HG03064 (cell line): ENCODE data around the gene COL15A1.

Source experiments
- ATAC-seq: cut with Tn5 transposase; IDR thresholded peaks from one replicate; pipeline ENCODE4 v1.9.1; 2021; ENCODE audit warnings: low read depth; ENCODE audit not compliant: unreplicated experiment

COL15A1 gene

DNA sequence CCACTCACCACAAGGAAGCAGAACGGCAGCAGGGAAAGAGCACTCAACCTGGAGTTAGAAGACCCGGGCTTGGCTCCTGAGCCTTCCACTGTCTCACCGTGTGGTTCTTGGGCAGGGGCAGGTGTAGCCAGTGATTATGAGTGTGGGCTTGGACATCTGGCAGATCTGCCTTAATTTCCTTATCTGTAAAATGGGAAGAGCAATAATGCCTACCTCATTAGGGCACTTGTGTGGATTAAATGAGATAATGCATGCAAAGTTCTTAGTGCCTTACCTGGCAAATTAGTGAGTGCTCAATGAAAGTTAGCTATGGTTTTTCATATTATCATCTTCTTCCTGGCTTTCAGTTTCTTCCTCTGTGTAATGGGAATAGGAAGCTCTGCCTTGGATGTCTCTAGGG is 28.1 kb upstream of the COL15A1 start:
- no peak for ATAC-seq

GRCh38 chr9:98916660-98917059 is 27.0 kb upstream of the COL15A1 start:
- ATAC-seq: no peak

DNA sequence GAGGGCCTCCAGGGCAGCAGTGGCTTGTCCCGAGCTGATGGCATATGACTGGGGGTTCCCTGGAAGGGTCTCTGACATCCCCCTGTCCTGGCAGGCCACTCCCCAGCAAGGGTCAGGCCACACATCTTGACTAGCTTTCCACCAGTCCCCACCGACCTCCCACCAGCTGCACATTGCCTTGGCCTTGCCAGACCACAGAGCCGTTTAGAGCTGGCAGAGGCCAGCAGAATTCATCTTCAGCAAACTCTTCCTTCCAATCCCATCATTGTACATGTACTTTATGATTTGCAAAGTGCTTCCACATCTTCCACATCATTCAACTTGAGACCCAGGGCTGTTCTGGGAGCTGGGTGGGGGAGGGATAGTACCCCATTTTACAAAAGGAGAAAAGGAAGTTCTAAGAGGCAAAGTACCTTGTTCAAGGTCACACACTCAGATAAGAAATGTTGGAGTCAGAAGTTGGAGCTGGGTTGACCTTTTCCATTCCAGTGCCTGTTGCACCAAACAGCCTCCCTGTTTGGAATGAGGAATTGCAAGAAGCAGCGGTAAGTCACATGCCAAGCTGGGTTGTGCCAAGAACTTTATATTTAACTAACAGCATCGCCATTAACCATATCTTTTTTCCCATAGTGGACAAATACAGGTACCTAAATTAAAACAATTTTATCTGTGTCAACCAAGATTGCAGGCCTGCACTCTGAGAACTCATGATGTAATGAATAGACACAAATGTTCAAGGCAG is 25.8 kb upstream of the COL15A1 start:
- no peak for ATAC-seq

- no peak for ATAC-seq
Measured at GRCh38 chr9:98921732-98922131, 22.0 kb upstream of the COL15A1 start.

DNA sequence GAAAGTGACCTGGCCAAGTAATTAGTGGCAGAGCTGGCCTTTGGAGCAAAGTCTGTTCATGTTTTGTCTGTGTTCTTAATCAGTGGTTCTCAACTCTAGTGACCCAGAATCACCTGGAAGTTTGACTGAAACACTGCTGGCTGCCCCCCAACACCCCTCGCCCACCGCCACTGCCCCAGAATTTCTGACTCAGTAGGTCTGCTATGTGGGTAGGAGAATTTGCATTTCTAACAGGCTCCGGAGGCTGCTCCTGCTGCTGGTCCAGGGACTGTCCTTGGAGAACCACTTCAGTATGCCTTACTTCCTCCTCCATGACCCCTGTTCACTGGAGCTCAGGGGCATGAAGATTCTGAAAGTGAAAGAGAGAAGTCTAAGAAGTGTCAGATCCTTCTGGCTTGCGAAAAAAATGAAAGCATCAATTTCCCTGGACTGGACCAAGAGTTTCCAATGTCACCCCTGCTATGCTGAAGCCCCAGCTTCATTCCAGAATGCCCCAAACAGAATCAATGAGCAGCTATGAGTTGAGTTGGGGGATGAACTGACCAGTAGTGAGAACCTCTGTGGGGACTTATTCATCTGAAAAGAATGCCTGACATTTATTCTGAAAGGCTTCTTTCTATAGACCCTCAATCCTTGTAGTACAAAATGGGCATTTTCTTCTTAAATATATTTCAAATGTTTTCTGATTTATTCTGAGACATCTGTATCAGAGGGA is 20.8 kb upstream of the COL15A1 start:
- no peak for ATAC-seq

GRCh38 chr9:98923451-98924123 is 20.1 kb upstream of the COL15A1 start:
- no peak for ATAC-seq

GRCh38 chr9:98924946-98925820 is 18.5 kb upstream of the COL15A1 start:
- ATAC-seq: no peak

DNA sequence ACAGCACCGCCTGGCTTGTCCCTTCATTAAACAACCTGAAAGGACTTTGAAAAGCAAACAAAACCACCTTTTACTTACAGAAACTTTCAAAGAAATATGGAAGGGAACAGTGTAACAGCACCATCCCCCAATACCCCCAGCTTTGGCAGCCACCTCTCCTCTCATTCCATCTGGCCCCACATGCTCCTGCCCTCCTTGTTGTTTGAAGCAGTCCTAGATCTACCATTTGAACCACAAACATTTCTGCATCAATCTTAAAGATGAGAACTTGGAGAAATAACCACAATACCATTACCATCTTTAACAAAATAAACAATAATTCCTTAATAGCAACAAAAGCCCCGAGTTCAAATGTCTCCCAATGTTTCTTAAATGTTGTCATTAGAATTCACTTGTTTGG is 17.8 kb upstream of the COL15A1 start:
- no peak for ATAC-seq

DNA sequence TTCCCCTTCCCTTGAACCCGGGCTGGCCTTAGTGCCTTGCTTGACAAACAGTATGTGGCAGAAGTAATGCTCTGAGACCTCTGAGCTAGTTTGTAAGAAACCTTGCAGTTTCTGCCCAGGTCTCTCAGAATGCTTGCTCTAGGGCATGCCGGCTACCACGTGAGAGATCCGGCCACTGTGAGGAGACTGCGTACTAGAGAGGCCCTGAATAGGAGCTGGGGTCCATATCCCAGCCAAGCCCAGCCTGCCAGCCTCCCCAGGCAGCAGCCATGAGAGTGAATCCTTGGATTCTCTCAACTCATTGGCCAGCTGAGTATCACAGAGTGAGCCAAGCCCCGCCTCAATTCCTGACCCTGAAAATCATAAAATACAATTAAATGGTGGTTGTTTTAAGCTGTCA is 16.0 kb upstream of the COL15A1 start:
- ATAC-seq: no peak

DNA sequence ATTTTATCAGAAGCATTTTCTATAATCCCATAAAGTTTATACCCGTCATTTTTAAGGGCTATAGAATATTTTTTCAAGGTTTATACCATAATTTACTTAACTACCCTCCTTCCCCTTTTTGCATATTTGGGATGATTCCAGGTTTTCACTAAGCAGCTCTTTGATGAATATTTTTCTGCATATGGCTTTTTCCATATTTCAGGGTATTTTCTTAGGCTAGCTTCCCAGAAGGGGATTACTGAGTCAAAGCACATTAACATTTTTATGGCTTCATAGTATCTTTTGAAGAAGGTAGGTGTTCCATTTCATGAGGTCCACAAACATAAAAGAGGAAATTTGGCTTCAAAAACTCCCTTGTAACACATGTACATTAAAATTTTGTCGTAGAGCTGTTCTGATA is 14.6 kb upstream of the COL15A1 start:
- no peak for ATAC-seq

DNA sequence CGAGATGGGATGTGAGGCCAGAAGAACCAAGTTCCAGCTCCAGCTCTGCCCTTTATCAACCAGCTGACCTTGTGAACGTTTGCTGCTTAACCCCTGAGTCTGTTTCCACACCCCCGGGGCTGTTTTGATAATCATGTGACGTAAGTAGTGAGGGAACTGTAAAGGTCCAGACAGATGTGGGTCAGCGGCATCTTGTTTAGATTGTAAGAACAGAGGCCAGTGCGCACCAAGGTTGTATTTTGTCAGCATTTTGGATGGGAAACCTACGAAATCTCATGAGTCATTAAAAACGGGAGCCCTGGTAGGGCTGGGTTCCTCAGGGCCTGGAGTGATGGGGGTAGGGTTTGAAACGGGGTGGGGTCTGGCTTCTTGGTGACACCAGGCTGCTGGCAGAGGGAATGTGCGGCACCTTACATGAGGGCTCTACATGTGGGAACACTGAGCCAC is 13.8 kb upstream of the COL15A1 start:
- no peak for ATAC-seq

GRCh38 chr9:98930792-98931191 is 12.9 kb upstream of the COL15A1 start:
- no peak for ATAC-seq

- no peak for ATAC-seq
Measured at GRCh38 chr9:98931600-98932389, 11.9 kb upstream of the COL15A1 start.

GRCh38 chr9:98933185-98933584 is 10.5 kb upstream of the COL15A1 start:
- no peak for ATAC-seq

DNA sequence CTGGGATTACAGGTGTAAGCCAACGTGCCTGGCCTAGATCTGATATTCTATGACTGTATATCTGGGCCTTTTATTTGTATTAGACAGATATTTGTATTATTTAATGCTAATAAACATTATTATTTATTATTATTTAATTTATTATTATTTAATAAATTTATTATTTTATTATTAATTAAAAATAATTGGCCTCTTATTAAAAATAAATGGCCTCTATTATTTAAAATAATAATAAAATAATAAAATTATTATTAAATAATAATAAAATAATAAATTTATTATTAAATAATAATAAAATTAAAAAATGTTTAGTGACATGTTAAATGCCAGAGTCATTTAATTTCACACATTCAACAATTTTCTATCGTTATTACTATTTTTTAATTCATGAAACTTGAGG is 9.8 kb upstream of the COL15A1 start:
- ATAC-seq: no peak

GRCh38 chr9:98935071-98935505 is 8.6 kb upstream of the COL15A1 start:
- no peak for ATAC-seq

DNA sequence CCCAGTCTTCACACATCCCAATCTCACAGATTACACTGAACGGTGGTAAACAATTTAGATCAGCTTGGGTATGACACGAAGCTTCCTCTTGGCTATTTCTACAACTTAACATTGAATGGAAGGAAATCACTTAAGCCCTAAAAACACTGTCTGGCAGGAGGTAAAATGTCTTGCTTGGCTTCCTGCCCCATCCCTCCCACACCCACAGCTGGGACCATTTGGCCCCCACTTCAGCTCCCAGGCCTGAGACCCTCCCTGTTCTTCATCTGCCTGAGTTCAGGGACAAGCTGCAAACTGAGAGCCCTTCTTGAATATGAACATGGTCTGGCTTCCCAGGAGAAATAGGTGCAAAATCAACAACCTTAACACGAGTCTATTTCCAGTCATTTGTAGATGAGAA is 3.4 kb upstream of the COL15A1 start:
- no peak for ATAC-seq

- ATAC-seq: no peak
Measured at GRCh38 chr9:98941946-98942523, 1.7 kb upstream of the COL15A1 start.

GRCh38 chr9:98942906-98943681 is 613 bp upstream of the COL15A1 start:
- ATAC-seq: no peak
